ENCODE results near the gene GPR157.

Gene GPR157

DNA sequence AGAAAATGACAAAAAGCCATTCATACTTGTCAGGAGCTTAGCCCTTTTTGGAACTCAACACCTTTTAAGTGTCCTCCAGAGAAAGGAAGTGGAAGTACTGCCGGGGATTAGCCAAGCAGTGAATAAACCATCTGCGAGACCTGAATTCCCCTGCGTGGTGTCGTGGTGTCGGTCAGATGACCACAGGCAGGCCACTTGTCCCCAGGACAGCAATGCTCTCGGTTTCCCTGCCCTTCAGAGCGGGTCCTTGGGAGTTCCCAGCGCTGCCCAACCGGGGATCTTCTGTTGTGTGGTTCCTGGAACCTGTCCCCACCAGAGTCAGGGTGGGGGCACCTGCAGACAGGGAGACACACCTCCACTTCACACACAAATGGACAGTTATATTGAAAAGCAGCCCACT, 9.2 kb downstream of the GPR157 start:
- H3K4me1 Mint-ChIP-seq (ENCODE audit: low read depth), result peaks cover 11% of the 10 kb centered on the region
- no peak overlapping the region for H3K4me3 Mint-ChIP-seq
- no peaks in the 10 kb centered on the region for H3K36me3 Mint-ChIP-seq (ENCODE audit: low read depth)
- H3K27ac Mint-ChIP-seq, result no peak overlapping the region
- no peak for DNase-seq (ENCODE audit: low spot score)
- H3K27me3 Mint-ChIP-seq (ENCODE audit: low read depth), result no peaks in the 10 kb centered on the region
- H3K9me3 Mint-ChIP-seq, result no peaks in the 10 kb centered on the region

GRCh38 chr1:9118186-9118585, 10.7 kb downstream of the GPR157 start:
- no peaks in the 10 kb centered on the region for H3K9me3 Mint-ChIP-seq
- no peak overlapping the region for H3K4me3 Mint-ChIP-seq
- no peak overlapping the region for H3K27ac Mint-ChIP-seq
- peaks cover 11% of the 10 kb centered on the region for H3K4me1 Mint-ChIP-seq (ENCODE audit: low read depth)
- H3K36me3 Mint-ChIP-seq (ENCODE audit: low read depth), result no peaks in the 10 kb centered on the region
- no peak for DNase-seq (ENCODE audit: low spot score)
- no peaks in the 10 kb centered on the region for H3K27me3 Mint-ChIP-seq (ENCODE audit: low read depth)

DNA sequence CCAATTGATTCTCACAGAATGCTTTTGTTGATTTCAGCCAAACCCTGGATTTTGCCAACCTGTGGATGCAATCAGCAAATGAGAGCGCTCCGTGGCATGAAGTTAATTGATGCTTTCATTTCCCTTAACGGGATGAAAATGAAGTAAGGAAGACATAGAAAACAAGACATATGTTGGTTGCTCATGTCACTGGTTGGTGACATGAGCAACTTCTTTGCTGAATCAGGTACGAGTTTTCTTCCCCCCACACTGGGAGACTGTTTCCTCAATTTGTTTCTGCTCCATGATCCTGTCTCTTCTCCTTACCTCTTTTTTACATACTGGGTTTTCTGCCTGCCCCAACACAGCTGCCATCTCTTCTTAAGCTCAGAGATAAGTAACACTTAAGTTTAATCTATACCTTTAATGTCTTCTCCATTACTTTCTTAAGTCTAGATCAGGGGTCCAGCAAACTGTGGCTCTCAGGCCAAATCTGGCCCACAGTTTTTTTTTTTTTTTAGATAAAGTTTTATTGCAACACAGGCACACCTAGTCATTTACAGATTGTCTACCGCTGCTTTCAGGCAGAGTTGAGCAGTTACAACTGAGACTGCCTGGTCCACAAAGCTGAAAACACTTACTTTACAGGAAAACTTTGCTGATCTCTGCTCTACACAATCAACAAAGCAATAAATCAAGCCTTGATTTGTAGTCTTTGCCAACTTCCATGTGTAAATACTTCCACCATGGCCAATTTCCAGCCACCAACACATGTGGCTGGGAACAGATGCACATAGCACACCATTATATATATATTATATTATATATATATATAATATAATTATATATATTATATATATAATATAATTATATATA, 13.3 kb downstream of the GPR157 start:
- Mint-ChIP-seq H3K27me3 (ENCODE audit: low read depth) (no peaks in the 10 kb centered on the region), H3K4me1 (ENCODE audit: low read depth) (peaks cover 8% of the 10 kb centered on the region), H3K27ac (no peak overlapping the region), H3K4me3 (no peak overlapping the region), H3K9me3 (no peaks in the 10 kb centered on the region), H3K36me3 (ENCODE audit: low read depth) (no peaks in the 10 kb centered on the region)
- no peak for DNase-seq (ENCODE audit: low spot score)

- Mint-ChIP-seq H3K27me3 (ENCODE audit: low read depth) (no peaks in the 10 kb centered on the region), H3K4me1 (ENCODE audit: low read depth) (peaks cover 8% of the 10 kb centered on the region), H3K4me3 (no peak overlapping the region), H3K9me3 (no peaks in the 10 kb centered on the region), H3K36me3 (ENCODE audit: low read depth) (no peaks in the 10 kb centered on the region), H3K27ac (no peak overlapping the region)
- no peak for DNase-seq (ENCODE audit: low spot score)
Measured at GRCh38 chr1:9112961-9113880, 15.7 kb downstream of the GPR157 start.

DNA sequence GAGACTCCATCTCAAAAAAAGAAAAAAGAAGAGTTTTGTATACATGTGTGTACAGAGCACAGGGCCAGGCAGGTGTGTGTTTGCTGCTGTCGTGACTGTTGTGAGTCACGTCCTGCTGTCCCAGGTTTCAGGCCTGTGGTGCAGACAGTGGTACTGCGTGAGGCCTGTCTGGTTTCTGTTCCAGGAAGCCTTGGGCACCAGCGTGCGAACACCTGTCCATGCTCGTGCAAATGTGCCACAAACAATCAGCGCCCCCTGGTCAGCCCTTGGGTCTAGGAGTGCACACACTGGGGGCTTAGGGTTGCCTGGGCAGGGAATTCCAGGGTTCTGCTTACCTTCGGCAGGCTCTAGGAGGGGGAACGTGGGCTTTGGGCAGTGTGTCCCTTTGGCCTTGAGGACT, 16.9 kb downstream of the GPR157 start:
- peaks cover 8% of the 10 kb centered on the region for H3K4me1 Mint-ChIP-seq (ENCODE audit: low read depth)
- H3K27ac Mint-ChIP-seq, result no peak overlapping the region
- no peak overlapping the region for H3K4me3 Mint-ChIP-seq
- no peak for DNase-seq (ENCODE audit: low spot score)
- H3K36me3 Mint-ChIP-seq (ENCODE audit: low read depth), result no peaks in the 10 kb centered on the region
- no peaks in the 10 kb centered on the region for H3K9me3 Mint-ChIP-seq
- H3K27me3 Mint-ChIP-seq (ENCODE audit: low read depth), result no peaks in the 10 kb centered on the region

DNA sequence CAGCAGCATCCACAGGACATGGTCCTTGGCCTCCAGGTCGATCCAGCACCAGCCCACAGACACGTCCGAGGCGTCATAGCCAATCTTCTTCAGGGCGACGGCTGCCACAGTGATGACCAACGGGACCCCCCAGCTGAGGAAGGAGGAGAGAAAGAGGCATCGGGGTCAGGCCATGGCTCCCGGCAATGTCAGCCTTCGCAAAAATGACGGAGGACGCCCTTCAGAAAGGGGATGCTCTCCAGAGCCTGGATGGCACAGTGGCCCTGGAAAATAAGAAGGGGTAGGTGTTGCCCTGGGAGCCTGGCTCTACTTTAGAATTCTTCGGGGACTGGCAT, 17.6 kb downstream of the GPR157 start:
- Mint-ChIP-seq H3K4me3 (no peak overlapping the region), H3K27ac (no peak overlapping the region), H3K4me1 (ENCODE audit: low read depth) (peaks cover 8% of the 10 kb centered on the region), H3K27me3 (ENCODE audit: low read depth) (no peaks in the 10 kb centered on the region), H3K36me3 (ENCODE audit: low read depth) (no peaks in the 10 kb centered on the region), H3K9me3 (no peaks in the 10 kb centered on the region)
- DNase-seq (ENCODE audit: low spot score), result no peak

DNA sequence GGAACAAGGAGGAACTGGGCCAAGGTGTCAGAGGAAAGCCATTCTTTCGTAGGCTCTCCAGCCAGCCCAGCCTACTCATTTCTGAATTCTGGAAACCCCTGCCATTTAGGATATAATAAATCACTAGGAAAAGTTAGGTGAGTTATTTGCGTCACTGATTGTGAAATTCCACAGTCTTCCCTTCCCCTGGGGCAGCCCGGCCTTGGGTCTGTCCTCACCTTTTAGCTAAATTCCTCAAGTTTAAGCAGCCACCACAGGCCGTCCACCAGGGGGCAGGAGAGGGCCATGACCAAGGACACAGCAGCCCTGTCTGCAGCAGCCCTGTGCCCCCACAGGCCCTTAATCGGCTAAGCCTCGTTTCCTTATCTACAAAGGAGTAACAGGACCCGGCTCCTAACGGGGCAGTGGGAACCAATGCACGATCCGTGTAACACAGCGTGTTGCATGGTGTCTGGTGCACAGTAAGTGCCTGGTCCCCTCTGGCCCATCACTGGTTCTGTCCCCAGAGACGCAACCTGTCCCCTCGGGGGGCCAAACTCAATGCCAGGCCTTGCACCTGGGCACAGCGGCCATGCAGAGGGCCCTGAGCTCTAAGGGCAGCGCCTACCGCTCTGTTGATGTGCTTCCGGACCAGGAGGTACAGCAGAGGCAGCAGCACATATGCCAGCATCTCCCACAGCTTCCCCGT, 18.1 kb downstream of the GPR157 start:
- Mint-ChIP-seq H3K27ac (no peak overlapping the region), H3K4me1 (ENCODE audit: low read depth) (peaks cover 8% of the 10 kb centered on the region), H3K27me3 (ENCODE audit: low read depth) (no peaks in the 10 kb centered on the region), H3K9me3 (no peaks in the 10 kb centered on the region), H3K4me3 (no peak overlapping the region), H3K36me3 (ENCODE audit: low read depth) (no peaks in the 10 kb centered on the region)
- DNase-seq (ENCODE audit: low spot score), result peak; percentile 74

- Mint-ChIP-seq H3K27ac (no peak overlapping the region), H3K27me3 (ENCODE audit: low read depth) (no peaks in the 10 kb centered on the region), H3K4me3 (no peak overlapping the region), H3K4me1 (ENCODE audit: low read depth) (peaks cover 8% of the 10 kb centered on the region), H3K36me3 (ENCODE audit: low read depth) (no peaks in the 10 kb centered on the region), H3K9me3 (no peaks in the 10 kb centered on the region)
- DNase-seq (ENCODE audit: low spot score), result no peak
Measured at GRCh38 chr1:9108056-9108665, 20.7 kb downstream of the GPR157 start.

- DNase-seq (ENCODE audit: low spot score), result no peak
- H3K4me3 Mint-ChIP-seq, result no peak overlapping the region
- H3K9me3 Mint-ChIP-seq, result no peaks in the 10 kb centered on the region
- no peaks in the 10 kb centered on the region for H3K27me3 Mint-ChIP-seq (ENCODE audit: low read depth)
- H3K36me3 Mint-ChIP-seq (ENCODE audit: low read depth), result no peaks in the 10 kb centered on the region
- no peak overlapping the region for H3K27ac Mint-ChIP-seq
- peaks cover 8% of the 10 kb centered on the region for H3K4me1 Mint-ChIP-seq (ENCODE audit: low read depth)
Measured at GRCh38 chr1:9107136-9107535, 21.8 kb downstream of the GPR157 start.

- H3K4me3 Mint-ChIP-seq, result no peak overlapping the region
- H3K27ac Mint-ChIP-seq, result no peak overlapping the region
- no peaks in the 10 kb centered on the region for H3K4me1 Mint-ChIP-seq (ENCODE audit: low read depth)
- H3K36me3 Mint-ChIP-seq (ENCODE audit: low read depth), result no peaks in the 10 kb centered on the region
- no peaks in the 10 kb centered on the region for H3K27me3 Mint-ChIP-seq (ENCODE audit: low read depth)
- H3K9me3 Mint-ChIP-seq, result no peaks in the 10 kb centered on the region
- no peak for DNase-seq (ENCODE audit: low spot score)
Measured at GRCh38 chr1:9106286-9106685, 22.6 kb downstream of the GPR157 start.

- Mint-ChIP-seq H3K9me3 (no peaks in the 10 kb centered on the region), H3K4me1 (ENCODE audit: low read depth) (no peaks in the 10 kb centered on the region), H3K36me3 (ENCODE audit: low read depth) (no peaks in the 10 kb centered on the region), H3K4me3 (no peak overlapping the region), H3K27ac (no peak overlapping the region), H3K27me3 (ENCODE audit: low read depth) (no peaks in the 10 kb centered on the region)
- no peak for DNase-seq (ENCODE audit: low spot score)
Measured at GRCh38 chr1:9105336-9105867, 23.5 kb downstream of the GPR157 start.

GRCh38 chr1:9101510-9102146, 27.3 kb downstream of the GPR157 start:
- Mint-ChIP-seq H3K27me3 (ENCODE audit: low read depth) (no peaks in the 10 kb centered on the region), H3K4me3 (no peak overlapping the region), H3K27ac (no peak overlapping the region), H3K36me3 (ENCODE audit: low read depth) (no peaks in the 10 kb centered on the region), H3K9me3 (no peaks in the 10 kb centered on the region), H3K4me1 (ENCODE audit: low read depth) (no peaks in the 10 kb centered on the region)
- DNase-seq (ENCODE audit: low spot score), result no peak

DNA sequence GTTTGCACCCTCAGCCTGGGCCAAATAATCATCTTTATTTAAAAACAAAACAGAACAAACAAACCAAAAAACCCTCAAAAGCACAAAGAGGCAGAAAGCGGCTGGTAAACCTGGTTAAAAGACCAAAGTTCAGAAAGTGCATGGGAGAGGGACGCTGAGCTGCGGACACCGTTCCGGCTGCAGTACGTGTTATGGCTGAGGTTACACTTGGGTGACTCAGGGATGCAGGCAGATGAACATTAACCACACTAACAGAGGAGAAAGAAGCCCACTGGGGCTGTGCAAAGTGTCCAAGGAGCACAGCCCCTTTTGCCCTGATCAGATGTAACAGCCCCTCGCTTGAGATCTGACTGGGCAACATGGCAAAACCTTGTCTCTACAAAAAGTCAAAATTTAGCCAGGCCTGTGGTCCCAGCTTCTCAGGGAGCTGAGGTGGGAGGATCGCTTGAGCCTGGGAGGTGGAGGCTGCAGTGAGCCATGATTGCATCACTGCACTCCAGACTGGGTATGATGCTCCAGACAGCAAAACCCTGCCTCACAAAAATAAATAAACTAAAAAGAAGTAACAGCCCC, 28.3 kb downstream of the GPR157 start:
- Mint-ChIP-seq H3K4me1 (ENCODE audit: low read depth) (no peaks in the 10 kb centered on the region), H3K27ac (no peak overlapping the region), H3K27me3 (ENCODE audit: low read depth) (peaks cover 4% of the 10 kb centered on the region), H3K9me3 (no peaks in the 10 kb centered on the region), H3K36me3 (ENCODE audit: low read depth) (no peaks in the 10 kb centered on the region), H3K4me3 (no peak overlapping the region)
- DNase-seq (ENCODE audit: low spot score), result no peak

Measured in T-helper 2 cell treated with Interferon-gamma antibody and Interleukin-4, amounts not matched to agents 5 μg/mL and 100 μg/mL, for 36 hours (primary cell).